ENCODE measurements around the gene GRM3.

- TF ChIP-seq CTCF (IDR thresholded peaks at IDR 0.05) (no peak), YY1 (IDR thresholded peaks at IDR 0.05; ENCODE audit: low read depth) (no peak), FOXM1 (IDR thresholded peaks at IDR 0.05; ENCODE audit: low read depth) (no peak), USF1 (IDR thresholded peaks at IDR 0.05; ENCODE audit: borderline replicate concordance, low read depth) (no peak), JUND (IDR thresholded peaks at IDR 0.05) (no peak), EP300 (IDR thresholded peaks at IDR 0.05; ENCODE audit: borderline replicate concordance in 1 of 2, low read depth in 1 of 2, low read length in 1 of 2) (no peak), NRF1 (IDR thresholded peaks at IDR 0.05; ENCODE audit: low read depth, low read length) (no peak)
These were observed 232.4 kb downstream of the GRM3 start for GRCh38 chr7:86876146-86876545.

All from SK-N-SH (cell line).